GM19372 (cell line): Measurements from ENCODE around the gene ARFGEF3.

Source experiments
- ATAC-seq: cut with Tn5 transposase; IDR thresholded peaks from one replicate; pipeline ENCODE4 v1.9.1; 2021; ENCODE audit warnings: mild to moderate bottlenecking, low read depth, moderate library complexity; ENCODE audit not compliant: unreplicated experiment

ARFGEF3 gene

DNA sequence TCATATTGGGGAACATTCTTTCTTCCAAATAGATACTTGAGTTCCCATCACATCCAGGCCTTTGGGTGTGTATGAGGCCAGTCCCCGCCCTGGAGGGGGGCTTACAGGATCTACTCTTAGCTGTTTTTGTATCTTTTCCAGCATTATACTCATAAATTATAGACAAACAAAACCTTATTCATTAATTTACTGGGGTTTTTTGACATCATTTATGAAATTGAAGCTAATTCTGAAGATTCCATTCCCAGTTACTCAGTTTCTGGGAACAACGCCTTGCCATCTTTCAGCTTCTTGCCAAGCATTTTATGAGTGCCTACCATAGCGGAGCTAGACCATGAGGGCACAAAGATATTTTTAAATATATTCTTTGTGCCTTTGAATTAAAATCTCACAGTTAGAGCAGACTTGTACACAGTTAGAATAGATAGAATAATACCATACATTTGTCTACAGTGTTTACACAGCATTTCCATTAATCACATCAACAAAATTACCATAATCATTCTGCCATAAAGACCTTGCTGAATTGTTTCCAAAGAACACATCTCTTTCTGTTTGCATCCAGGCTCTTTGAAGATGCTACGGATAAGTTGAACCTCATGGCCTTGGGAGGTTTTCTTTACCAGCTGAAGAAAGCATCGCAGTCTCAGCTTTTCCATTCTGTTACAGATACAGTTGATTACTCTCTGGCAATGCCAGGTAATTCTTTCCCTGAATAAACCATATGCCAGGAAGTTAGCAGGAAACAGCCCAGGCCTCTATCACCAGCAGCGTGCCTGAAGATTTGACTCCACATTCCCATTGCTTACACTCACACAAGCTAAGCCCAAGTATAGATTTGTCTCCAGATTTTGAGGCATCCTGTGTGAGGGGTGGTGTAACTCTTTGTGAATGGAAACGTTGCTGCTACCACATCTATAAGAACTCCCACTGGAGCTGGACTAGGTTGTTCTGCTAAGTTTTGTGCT, 132.0 kb downstream of the ARFGEF3 start:
- ATAC-seq: no peak

GRCh38 chr6:138296381-138296780, 134.6 kb downstream of the ARFGEF3 start:
- ATAC-seq: no peak

GRCh38 chr6:138296786-138297185, 135.0 kb downstream of the ARFGEF3 start:
- no peak for ATAC-seq

DNA sequence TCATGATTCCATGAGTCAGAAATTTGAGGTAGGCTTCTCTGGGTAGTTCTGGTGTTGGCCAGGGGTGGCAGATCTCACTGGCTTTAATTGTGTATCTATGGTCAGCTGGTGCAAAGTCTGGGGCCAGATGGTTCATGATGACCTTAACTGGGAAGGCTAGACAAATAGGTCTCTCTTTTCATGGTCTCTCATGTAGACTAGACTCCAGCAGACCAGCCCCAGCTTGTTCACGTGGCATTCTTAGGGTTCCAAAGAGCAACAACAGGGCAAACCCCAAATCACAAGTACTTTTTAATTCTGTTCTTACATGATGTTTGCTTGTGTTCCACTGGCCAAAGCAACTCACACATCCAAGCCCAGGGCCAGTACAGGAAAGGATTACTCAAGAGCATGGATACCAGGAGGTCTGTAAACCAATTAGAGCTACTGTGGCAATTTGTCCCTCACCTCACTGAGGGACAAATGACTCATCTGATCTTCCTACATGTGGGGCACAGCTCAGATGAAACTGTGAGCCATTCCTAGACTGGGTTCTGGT, 136.1 kb downstream of the ARFGEF3 start:
- no peak for ATAC-seq

GRCh38 chr6:138300469-138300868, 138.7 kb downstream of the ARFGEF3 start:
- no peak for ATAC-seq

GRCh38 chr6:138302554-138302953, 140.8 kb downstream of the ARFGEF3 start:
- ATAC-seq: no peak

- ATAC-seq: no peak
These were observed 145.6 kb downstream of the ARFGEF3 start for GRCh38 chr6:138307352-138307751.

GRCh38 chr6:138307816-138308730, 146.3 kb downstream of the ARFGEF3 start:
- ATAC-seq: no peak

DNA sequence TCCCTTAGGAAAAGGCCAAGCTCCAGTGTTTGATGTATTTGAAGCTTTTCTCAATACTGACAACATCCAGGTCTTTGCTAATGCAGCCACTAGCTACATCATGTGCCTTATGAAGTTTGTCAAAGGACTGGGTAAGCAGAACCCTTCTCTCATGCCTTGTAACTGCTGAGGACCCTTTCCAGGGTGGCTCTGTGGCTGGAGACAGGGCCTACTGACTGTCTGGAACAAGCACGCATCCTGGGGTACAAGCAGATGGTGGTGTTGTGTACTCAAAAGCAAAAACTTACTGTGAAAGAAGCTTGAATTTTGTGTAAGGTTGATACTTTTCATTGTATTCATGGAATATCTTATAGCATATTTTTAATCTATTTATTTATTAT, 147.0 kb downstream of the ARFGEF3 start:
- ATAC-seq: no peak

DNA sequence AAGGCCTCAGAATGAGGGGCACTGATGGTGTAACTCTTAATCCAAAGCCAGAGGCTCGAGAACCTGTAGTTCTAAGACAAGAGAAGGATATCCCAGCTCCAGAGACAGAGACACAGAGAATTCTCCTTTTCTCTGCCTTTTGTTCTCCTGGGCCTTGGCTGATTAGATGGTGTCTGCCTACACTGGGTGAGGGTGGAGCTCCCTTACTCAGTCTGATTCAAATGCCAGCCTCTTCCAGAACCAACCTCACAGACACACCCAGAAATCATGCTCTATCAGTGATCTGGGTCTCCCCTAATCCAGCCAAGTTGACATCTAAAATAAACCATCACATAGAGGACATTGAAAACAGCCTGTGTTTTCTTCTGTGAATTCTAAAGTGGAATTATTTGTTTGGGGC, 148.0 kb downstream of the ARFGEF3 start:
- no peak for ATAC-seq

GRCh38 chr6:138310294-138310693, 148.6 kb downstream of the ARFGEF3 start:
- ATAC-seq: no peak

DNA sequence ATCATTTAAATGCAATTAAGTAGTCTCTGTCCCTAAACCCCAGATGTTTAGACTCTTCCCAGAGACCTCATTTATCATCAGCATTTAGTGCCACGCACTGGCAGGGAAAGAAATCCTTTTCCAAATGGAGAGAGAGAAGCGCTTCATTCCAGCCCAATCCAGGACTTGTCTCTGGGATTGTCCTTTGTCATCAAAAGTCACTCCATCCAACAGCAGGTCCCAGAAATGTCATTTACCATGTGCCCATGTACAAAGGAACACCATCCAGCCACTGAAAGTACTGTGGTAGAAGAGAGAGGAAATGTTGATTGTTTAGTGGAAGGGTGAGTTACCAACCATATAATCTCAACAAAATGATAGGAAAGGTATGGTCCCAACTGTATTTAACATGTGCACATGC, 149.1 kb downstream of the ARFGEF3 start:
- no peak for ATAC-seq

GRCh38 chr6:138311268-138311667, 149.5 kb downstream of the ARFGEF3 start:
- no peak for ATAC-seq

GRCh38 chr6:138318741-138319375, 157.1 kb downstream of the ARFGEF3 start:
- no peak for ATAC-seq

DNA sequence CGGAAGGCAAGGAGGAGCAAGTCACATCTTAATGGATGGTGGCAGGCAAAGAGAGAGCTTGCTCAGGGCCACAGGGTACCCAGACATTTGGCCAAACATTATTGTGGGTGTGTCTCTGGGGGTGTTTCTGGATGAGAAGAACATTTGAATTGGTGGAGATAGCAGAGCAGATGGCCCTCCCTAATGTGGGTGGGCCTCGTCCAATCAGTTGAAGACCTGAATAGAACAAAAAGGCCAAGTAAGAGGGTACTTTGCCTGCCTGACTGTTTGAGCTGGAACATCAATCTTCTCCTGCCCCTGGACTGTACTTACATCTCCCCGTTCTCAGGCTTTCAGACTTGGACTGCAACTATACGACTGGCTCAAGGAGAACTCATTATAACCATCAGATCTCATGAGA, 160.2 kb downstream of the ARFGEF3 start:
- no peak for ATAC-seq

DNA sequence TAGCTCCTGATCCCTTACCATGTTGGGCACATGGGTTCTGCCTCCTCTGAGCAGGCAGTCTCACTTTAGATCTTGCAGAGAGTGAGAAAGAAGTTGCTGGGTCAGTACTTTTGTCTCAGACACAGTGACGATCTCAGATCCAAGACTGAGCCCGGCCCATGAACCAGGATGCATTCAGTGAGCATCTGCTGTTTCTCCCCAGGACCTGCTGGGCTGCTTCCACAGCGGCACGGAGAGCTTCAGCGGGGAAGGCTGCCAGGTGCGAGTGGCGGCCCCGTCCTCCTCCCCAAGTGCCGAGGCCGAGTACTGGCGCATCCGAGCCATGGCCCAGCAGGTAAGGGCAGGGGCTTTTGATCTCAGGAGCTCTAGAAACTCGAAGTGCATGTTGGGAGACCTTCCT, 162.1 kb downstream of the ARFGEF3 start:
- no peak for ATAC-seq

DNA sequence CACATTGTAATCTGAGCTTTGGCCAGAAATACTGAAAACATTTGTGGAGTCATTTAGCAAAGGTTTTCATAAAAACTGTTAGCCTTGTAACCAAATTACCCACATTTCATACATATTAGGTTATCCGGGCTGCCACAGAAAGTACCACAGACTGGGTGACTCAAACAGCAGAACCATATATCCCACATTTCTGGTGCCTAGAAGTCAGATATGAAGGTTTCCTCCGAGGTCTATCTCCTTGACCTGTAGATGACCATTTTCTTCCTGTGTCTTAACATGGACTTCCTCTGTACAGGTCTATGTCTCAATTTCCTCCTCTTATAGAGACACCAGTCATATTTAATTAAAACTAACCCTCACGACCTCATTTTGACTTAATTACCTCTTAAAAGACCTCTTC, 166.5 kb downstream of the ARFGEF3 start:
- ATAC-seq: no peak

DNA sequence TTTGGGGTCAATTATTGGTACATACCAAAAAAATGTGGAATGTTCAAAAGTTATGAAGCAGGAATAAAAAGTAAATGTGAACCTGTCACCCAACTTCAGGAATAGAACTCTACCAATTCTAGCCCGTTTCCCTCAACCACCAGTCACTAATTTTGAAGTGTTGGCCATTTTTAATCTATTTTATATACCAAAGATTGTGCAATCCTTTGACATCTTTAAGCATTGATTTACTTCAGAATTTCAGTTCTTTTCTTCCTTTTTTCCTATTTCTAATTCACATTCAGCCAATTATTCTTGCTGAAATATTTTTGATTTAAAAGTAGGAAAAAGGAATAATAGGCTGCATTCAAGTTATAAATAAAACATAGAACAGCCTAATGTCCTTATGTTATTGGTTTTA, 169.0 kb downstream of the ARFGEF3 start:
- no peak for ATAC-seq

DNA sequence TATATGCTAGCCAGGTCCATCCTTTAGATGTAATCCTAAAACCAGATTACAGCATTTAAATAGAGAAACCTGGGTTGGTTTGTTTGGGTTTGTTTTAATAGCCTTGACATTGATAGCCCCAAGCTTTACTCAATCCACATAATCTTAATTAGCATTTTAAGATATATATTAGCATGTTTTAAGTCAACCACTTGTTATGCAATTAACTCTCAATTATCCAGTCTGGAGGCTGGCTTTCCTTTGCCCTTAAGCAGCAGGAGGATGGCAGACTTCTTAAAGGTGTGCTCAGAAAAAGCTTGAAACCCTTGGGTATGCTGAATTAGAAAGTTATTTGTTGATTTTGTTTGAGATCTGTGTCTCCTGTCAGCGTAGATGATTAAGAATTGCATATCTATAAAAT, 169.7 kb downstream of the ARFGEF3 start:
- no peak for ATAC-seq

DNA sequence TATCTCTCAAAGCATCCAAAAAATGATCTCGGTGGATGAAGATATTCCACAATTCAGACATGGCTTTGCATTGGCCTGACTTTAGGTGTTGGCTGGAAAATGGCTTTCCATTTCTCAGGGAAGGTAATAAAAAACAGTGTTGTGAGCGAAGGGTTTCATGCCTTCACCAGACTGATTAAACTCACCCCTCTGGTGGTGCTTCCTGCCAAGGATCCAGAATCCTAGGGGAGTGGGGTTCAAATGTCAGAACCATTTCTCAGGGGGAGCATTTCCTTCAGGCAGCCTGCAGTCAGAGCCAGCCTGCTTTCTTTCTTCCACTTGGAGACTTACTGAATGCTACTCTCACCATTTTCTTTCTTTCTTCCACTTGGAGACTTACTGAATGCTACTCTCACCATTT, 170.2 kb downstream of the ARFGEF3 start:
- ATAC-seq: no peak

GRCh38 chr6:138334000-138334399, 172.3 kb downstream of the ARFGEF3 start:
- ATAC-seq: no peak
